ENCODE data around the gene FUT1.
A peak's percentile ranks its signal among the peaks of the same experiment; 100 is the strongest.
"Not testable (repeated sequence)": the region's sequence is repeated elsewhere in the genome, so short reads cannot be mapped to it uniquely, and the experiment has no call there.

The FUT1 gene

DNA sequence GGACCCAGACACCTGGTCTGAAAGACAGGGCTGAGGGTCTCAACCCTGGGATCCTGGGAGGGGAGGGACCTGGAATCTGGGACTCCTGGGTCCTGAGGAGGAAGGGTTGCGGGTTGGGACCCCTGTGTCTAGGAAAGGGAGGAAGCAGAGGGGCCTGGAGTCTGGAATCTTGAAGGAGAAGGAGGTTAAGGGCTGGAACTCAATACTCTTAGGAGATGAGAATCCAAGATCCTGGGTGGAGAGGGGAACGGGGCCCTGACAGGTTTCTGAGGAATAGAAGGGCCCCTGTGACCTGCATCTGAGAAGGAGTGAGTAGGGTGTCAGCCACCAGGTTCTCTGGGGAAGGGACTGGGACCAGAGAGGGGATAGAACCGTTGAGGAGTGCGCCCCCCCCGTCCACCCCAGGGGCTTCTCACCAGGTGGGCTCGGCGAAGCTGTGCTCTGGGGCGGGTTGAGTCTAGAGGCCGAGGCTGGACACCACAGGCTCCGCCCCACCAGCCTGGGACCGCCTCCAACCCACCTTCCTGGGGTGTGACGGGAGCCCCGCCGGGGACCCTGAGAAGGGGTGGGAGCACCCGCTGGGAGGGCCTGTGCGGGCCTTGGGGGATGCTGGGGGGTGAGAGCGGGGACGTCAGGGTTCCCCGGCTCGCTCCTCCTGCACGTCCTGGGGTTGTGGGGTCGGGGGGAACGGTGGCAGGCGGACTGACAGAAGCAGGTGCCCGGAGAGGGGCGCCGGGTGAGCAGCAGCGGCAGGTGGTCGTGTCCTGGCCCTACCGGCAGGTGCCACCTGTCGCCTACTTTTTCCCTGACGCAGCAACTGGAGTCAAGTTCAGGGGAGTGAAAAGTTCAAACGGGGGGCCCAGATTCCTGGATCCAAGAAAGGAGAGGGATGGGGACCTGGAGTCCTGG is 32.9 kb downstream of the FUT1 start, which contains the start of gene MAMSTR:
MAMSTR (minus strand) TSS at position 463 of the 909 bp plus-strand sequence. CDS start 694 bp downstream, outside the sequence.
- H3K9me3 ChIP-seq (ENCODE audit: insufficient read depth, low read depth, low read length) = no peaks in the 10 kb centered on the region
- H3K9ac ChIP-seq (ENCODE audit: low read depth, low read length) = no peak within 1 kb of the TSS
- no peaks in the 10 kb centered on the region for H3K36me3 ChIP-seq (ENCODE audit: insufficient read depth, low read depth, low read length)
- H3K27me3 ChIP-seq (ENCODE audit: insufficient read depth, low read length) = no peaks in the 10 kb centered on the region
- no peak within 1 kb of the TSS for H3K27ac ChIP-seq (ENCODE audit: low read length)
- H3K4me1 ChIP-seq (ENCODE audit: insufficient read depth, low read length) = peaks cover 20% of the 10 kb centered on the region; the same call in 1 of the 2 replicates
- H3K4me3 ChIP-seq (ENCODE audit: low read length) = peak within 1 kb of the TSS; percentile 72; the same call in 1 of the 2 replicates

- Histone ChIP-seq H3K9me3 (ENCODE audit: insufficient read depth, low read depth, low read length) (no peaks in the 10 kb centered on the region), H3K27me3 (ENCODE audit: insufficient read depth, low read length) (no peaks in the 10 kb centered on the region), H3K4me1 (ENCODE audit: insufficient read depth, low read length) (peaks cover 20% of the 10 kb centered on the region; the same call in 1 of the 2 replicates), H3K27ac (ENCODE audit: low read length) (no peak overlapping the region), H3K36me3 (ENCODE audit: insufficient read depth, low read depth, low read length) (no peaks in the 10 kb centered on the region), H3K9ac (ENCODE audit: low read depth, low read length) (no peak overlapping the region), H3K4me3 (ENCODE audit: low read length) (no peak overlapping the region)
These were observed 33.7 kb downstream of the FUT1 start for GRCh38 chr19:48718711-48719231.

- not testable (repeated sequence) for H3K27me3 ChIP-seq (ENCODE audit: insufficient read depth, low read length); H3K36me3 ChIP-seq (ENCODE audit: insufficient read depth, low read depth, low read length); H3K27ac ChIP-seq (ENCODE audit: low read length); H3K9ac ChIP-seq (ENCODE audit: low read depth, low read length); H3K4me3 ChIP-seq (ENCODE audit: low read length); H3K9me3 ChIP-seq (ENCODE audit: insufficient read depth, low read depth, low read length)
- H3K4me1 ChIP-seq (ENCODE audit: insufficient read depth, low read length) = peaks cover 20% of the 10 kb centered on the region; the same call in 1 of the 2 replicates
These were observed 34.3 kb downstream of the FUT1 start for GRCh38 chr19:48718106-48718505.

DNA sequence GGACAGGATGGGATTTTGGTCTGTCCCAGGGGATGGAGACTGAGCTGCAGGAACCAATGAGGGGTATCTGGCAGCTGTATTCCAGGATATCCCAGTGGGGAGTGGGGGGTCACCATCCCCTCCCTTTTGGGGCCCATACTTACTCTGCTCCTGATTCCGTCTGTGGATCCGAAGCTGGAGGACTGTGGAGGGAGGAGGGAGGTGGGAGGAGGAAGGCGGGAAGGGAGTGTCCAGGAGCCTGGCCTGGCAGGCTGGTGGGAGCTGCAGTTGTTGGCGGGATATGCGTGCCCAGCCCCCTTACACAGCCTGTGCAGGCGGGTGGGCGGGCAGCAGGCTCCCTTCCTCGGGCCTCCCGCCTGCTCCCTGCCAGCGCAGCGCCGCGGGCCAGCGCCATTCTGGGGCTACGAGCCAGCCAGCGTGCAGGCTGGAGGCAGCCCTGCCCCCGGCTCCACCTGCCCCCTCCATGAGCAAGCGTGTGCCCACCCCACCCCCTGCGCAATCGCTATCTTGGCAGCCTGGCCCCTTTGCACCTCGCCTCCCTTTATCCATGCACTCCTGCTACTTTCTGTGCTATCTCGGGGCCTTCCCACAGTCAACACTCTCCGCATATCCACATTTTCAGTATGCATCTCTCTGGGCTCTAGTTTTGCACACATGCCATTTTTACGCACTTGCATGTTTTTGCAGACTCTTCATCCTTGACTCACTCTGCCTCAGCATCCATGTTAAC is 35.7 kb downstream of the FUT1 start:
- Histone ChIP-seq H3K27ac (ENCODE audit: low read length) (no peak overlapping the region), H3K4me1 (ENCODE audit: insufficient read depth, low read length) (peaks cover 23% of the 10 kb centered on the region; the same call in 1 of the 2 replicates), H3K4me3 (ENCODE audit: low read length) (peak overlapping the region; percentile 45), H3K27me3 (ENCODE audit: insufficient read depth, low read length) (no peaks in the 10 kb centered on the region), H3K9me3 (ENCODE audit: insufficient read depth, low read depth, low read length) (no peaks in the 10 kb centered on the region), H3K36me3 (ENCODE audit: insufficient read depth, low read depth, low read length) (no peaks in the 10 kb centered on the region), H3K9ac (ENCODE audit: low read depth, low read length) (peak overlapping the region; percentile 47; the same call in 1 of the 2 replicates)

DNA sequence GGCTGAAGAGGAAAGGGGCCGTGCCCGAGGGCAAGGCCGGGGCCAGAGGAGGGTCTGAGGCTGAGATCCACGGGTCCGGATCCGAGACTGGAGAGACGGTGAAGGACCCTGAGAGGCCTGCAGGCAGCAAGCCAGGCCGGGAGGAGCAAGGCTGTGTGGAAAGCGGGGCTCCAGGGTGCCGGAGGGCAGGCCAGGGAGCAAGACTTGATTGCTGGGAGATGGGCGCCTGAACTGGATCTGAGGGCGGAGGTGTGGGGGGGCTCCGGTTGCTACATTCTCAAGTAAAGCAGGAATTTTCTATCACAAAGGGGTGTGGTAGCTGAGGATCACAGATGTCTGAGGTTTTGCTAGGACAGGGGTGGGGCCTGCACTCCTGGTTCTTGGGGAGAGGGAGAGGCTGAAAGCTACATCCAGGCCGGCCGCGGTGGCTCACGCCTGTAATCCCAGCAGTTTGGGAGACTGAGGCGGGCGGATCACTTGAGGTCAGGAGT is 36.7 kb downstream of the FUT1 start:
- Histone ChIP-seq H3K27me3 (ENCODE audit: insufficient read depth, low read length) (no peaks in the 10 kb centered on the region), H3K4me1 (ENCODE audit: insufficient read depth, low read length) (peaks cover 23% of the 10 kb centered on the region; the same call in 1 of the 2 replicates), H3K9ac (ENCODE audit: low read depth, low read length) (no peak overlapping the region), H3K9me3 (ENCODE audit: insufficient read depth, low read depth, low read length) (no peaks in the 10 kb centered on the region), H3K36me3 (ENCODE audit: insufficient read depth, low read depth, low read length) (no peaks in the 10 kb centered on the region), H3K4me3 (ENCODE audit: low read length) (no peak overlapping the region), H3K27ac (ENCODE audit: low read length) (no peak overlapping the region)

- Histone ChIP-seq H3K4me3 (ENCODE audit: low read length) (peak overlapping the region; percentile 81), H3K9ac (ENCODE audit: low read depth, low read length) (peak overlapping the region; percentile 80; the same call in 1 of the 2 replicates), H3K27me3 (ENCODE audit: insufficient read depth, low read length) (no peaks in the 10 kb centered on the region), H3K4me1 (ENCODE audit: insufficient read depth, low read length) (peaks cover 19% of the 10 kb centered on the region; the same call in 1 of the 2 replicates), H3K9me3 (ENCODE audit: insufficient read depth, low read depth, low read length) (no peaks in the 10 kb centered on the region), H3K27ac (ENCODE audit: low read length) (peak overlapping the region; percentile 59), H3K36me3 (ENCODE audit: insufficient read depth, low read depth, low read length) (no peaks in the 10 kb centered on the region)
These were observed 37.4 kb downstream of the FUT1 start for GRCh38 chr19:48714759-48715675.

GRCh38 chr19:48713864-48714755 is 38.3 kb downstream of the FUT1 start:
- Histone ChIP-seq H3K36me3 (ENCODE audit: insufficient read depth, low read depth, low read length) (no peaks in the 10 kb centered on the region), H3K27ac (ENCODE audit: low read length) (peak overlapping the region; percentile 59), H3K9me3 (ENCODE audit: insufficient read depth, low read depth, low read length) (no peaks in the 10 kb centered on the region), H3K27me3 (ENCODE audit: insufficient read depth, low read length) (no peaks in the 10 kb centered on the region), H3K4me3 (ENCODE audit: low read length) (peak overlapping the region; percentile 87), H3K4me1 (ENCODE audit: insufficient read depth, low read length) (peaks cover 15% of the 10 kb centered on the region; the same call in 1 of the 2 replicates), H3K9ac (ENCODE audit: low read depth, low read length) (peak overlapping the region; percentile 80; the same call in 1 of the 2 replicates)

- H3K27me3 ChIP-seq (ENCODE audit: insufficient read depth, low read length) = no peaks in the 10 kb centered on the region
- no peaks in the 10 kb centered on the region for H3K36me3 ChIP-seq (ENCODE audit: insufficient read depth, low read depth, low read length)
- peak overlapping the region; percentile 63; the same call in 1 of the 2 replicates for H3K9ac ChIP-seq (ENCODE audit: low read depth, low read length)
- no peaks in the 10 kb centered on the region for H3K9me3 ChIP-seq (ENCODE audit: insufficient read depth, low read depth, low read length)
- no peak overlapping the region for H3K27ac ChIP-seq (ENCODE audit: low read length)
- H3K4me3 ChIP-seq (ENCODE audit: low read length) = peak overlapping the region; percentile 87
- peaks cover 13% of the 10 kb centered on the region; the same call in 1 of the 2 replicates for H3K4me1 ChIP-seq (ENCODE audit: insufficient read depth, low read length)
These were observed 39.2 kb downstream of the FUT1 start for GRCh38 chr19:48713041-48713863.

DNA sequence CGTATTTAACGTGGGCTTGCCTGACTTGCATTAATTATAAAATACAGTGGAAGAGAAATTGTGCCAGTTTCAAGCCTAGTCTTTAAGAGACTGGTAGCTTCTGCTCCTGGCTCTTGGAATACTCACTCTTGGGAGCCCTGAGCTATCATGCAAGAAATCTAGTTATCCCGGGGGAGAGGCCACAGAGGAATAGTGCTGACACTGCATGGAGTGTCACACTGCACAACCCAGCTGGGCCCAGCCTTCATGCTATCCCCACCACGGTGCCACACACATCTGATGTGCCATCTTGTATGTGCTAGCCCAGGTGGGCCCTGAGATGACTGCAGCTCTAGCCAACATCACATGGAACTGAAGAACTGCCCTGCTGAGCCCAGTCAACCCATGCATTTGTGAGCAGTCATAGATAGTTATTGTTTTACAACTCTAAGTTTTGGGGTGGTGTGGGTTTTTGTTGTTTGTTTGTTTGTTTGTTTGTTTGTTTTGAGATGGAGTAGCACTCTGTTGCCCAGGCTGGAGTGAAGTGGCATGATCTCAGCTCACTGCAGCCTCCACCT is 41.3 kb downstream of the FUT1 start:
- Histone ChIP-seq H3K4me3 (ENCODE audit: low read length) (no peak overlapping the region), H3K9ac (ENCODE audit: low read depth, low read length) (no peak overlapping the region), H3K9me3 (ENCODE audit: insufficient read depth, low read depth, low read length) (no peaks in the 10 kb centered on the region), H3K36me3 (ENCODE audit: insufficient read depth, low read depth, low read length) (no peaks in the 10 kb centered on the region), H3K27ac (ENCODE audit: low read length) (no peak overlapping the region), H3K4me1 (ENCODE audit: insufficient read depth, low read length) (peaks cover 7% of the 10 kb centered on the region; the same call in 1 of the 2 replicates), H3K27me3 (ENCODE audit: insufficient read depth, low read length) (no peaks in the 10 kb centered on the region)

All from iPS-20b (cell line).